Renal pelvis (tissue), 4 donors: ENCODE results near the gene SLC25A13. TPM values are rescaled to one million over a fixed set of nuclear protein-coding genes. Genes with fewer than 3 reads are reported as not detected.
"Not testable (repeated sequence)": the region's sequence is repeated elsewhere in the genome, so short reads cannot be mapped to it uniquely, and the experiment has no call there.

Source experiments
- DNase-seq: peaks from one replicate; pipeline ENCODE4 v3.0.0-alpha.2; 2013
- polyA plus RNA-seq, 3 donors: library from polyadenylated mRNA; unstranded; fragments of 120-200 nt; gene quantifications; one replicate each; pipeline ENCODE4 v1.2.1, GENCODE V29; 2013; ENCODE audit not compliant: insufficient read length in 3 of 3

SLC25A13 gene
- polyA plus RNA-seq, 3 donors = 38.0 to 44.0 (median 41.4) TPM

DNA sequence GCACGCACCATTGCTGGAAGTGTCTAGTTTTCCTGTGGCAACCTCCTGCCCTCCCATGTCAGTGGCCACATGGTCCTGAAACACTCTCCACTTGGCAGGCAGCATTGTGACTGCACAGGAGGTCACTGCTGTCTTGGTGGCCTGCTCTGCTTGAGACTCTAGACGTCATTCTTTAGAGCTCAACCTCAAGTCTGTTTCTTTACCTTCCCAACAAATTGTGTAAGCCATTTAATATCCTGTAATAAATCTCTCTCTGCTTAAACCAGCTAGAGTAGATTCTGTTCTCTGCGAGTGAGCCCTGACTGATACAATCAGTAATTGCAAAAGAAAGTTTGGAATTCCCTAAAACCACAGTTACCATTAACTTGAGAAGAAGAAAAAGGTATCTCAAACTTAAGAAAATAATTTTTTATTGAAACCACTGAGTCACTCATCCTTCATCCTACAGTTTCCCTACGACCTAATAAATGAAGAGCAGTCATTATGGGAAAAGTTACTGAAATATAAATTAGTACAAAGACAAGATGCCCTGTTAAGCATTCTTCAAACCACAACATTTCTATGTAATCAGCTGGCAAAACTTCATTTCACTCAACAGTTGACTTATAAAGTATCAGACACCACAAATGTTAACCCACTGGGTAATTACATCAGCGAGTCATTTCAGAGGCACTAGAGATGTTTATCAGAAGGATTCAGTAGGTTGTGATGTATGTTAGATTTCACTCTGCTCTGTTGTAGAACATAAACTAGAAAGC is 18.0 kb downstream of the SLC25A13 start:
- DNase-seq = no peak

DNA sequence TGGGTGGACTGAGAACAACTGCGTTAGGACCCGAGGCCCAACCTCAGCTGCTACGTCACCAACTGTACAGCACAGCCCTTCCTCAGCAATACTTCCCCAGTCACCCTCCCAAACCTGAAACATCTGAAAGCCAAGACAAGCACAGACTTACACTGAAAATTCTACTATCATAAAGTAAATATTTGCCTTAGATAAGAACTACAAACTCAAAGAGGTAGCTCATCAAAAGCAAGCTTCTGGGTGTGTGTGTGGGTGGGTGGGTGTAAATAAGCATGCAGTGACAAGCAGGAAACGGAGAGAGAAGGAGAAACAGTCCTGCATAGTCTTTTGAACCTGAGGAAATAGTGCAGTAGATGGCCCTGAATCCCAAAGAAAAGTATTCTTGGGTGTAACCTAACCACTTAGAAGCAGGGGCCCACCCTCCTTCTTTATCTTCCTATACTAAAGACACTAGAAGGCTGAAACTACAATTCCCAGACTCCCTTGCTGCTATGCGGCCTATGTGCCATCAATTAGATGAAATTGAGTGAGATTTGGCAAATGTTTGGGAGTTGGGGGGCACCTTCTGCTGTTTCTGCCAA is 18.7 kb downstream of the SLC25A13 start:
- DNase-seq = no peak

DNA sequence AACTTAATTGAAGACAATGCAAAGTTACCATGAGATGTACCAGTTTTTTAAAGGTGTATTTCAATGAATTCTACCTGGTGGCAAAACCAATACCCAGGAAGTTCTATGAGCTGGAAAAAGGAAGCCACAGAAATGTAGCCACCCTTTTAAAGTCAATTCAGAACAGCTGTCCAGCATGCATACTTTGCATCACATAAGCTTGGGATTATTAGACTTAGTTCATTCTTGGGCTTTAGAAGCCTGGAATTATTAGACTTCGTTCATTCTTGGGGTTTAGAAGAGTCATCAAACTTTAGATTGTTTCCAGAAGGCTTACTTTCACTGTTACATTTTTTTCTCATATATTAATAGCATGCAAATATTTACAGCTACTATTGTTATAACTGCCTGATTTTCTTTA is 20.9 kb downstream of the SLC25A13 start:
- no peak for DNase-seq

DNA sequence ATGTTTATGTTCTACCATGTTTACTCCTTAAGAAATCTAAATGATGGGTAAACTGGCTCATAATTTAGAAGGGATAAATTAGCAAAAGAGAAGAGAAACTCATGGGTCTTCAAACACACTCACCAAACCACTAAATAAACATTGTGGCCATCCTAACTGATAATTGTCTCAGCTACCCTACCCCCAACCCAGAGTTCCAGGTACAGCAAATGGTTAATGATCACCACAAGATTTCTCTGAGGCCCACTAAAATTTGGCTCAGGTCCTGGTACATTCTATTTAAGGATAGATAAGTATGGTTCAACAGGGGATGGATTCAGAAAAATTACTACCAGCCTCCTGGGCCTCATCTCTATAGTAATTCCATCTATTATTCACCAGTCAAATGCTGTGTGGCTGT is 21.4 kb downstream of the SLC25A13 start:
- no peak for DNase-seq

DNA sequence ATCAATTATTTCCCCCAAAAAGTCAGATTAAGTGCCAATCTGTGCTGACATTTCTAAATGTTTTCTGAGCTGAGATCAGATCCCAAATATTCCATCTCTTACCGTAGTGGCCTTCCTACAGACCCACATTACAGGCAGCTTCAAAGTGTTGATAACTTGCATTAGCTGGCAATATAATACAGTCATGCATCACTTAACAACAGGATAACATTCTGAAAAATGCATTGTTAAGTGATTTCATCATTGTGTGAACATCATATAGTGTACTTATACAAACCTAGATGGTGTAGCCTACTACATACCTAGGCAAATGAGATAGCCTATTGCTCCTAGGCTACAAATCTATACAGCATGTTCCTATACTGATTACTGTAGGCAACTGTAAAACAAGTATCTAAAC is 22.4 kb downstream of the SLC25A13 start:
- DNase-seq = no peak

DNA sequence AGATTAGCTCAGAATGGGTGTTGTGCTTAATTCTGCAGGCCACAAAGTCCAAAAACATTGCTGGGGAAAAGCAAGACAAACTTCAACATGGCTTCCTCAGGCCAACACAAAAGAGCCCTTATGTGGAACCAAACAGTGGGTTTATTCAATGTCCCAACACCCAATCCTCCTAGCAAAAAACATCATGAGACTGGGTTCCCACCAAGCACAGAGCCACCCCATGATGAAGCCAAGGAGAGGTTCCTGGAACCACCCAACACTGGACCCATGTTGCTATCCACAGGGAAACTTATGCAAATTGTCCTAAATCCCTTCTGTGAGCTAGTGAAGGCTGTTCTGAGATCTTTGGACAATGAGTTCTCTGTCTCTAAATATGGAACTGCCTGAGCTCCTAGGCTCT is 24.0 kb downstream of the SLC25A13 start:
- DNase-seq = no peak

DNA sequence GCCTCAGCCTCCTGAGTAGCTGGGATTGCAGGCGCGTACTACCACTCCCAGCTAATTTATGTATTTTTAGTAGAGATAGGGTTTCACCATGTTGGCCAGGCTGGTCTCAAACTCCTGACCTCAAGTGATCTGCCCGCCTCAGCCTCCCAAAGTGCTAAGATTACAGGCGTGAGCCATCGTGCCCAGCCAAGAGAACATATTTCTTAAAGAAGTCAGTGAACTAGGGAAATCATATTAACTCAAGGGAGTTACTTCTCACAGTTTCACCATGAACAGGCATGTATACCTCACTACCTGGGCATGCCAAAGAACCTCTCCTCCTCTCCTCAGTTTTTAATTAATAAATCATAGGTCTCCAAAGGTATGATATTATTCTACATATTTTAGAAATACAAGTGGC is 24.5 kb downstream of the SLC25A13 start:
- not testable (repeated sequence) for DNase-seq

DNA sequence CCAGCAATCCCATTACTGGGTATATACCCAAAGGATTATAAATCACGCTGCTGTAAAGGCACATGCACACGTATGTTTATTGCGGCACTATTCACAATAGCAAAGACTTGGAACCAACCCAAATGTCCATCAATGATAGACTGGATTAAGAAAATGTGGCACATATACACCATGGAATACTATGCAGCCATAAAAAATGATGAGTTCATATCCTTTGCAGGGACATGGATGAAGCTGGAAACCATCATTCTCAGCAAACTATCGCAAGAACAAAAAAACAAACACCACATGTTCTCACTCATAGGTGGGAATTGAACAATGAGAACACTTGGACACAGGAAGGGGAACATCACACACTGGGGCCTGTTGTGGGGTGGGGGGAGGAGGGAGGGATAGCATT is 28.0 kb downstream of the SLC25A13 start:
- not testable (repeated sequence) for DNase-seq

DNA sequence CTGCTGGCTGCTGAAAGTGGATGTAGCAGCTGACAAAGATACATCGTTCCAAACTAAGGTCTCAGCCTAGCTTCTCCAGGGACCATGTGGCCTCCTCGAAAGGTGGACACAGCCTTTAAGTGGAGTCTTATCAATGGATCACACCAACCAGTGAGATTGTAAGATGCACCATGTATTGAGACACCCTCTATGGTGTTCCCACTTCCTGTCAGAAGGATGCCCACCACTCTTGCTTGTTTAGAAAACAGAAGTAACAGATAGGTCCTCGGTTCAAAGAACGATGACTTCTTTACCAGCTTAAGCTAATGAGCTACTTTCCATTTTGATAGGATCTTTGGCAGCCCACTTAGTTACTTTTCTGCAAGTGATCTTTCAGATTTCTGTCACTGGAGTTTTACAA is 34.3 kb downstream of the SLC25A13 start:
- no peak for DNase-seq

DNA sequence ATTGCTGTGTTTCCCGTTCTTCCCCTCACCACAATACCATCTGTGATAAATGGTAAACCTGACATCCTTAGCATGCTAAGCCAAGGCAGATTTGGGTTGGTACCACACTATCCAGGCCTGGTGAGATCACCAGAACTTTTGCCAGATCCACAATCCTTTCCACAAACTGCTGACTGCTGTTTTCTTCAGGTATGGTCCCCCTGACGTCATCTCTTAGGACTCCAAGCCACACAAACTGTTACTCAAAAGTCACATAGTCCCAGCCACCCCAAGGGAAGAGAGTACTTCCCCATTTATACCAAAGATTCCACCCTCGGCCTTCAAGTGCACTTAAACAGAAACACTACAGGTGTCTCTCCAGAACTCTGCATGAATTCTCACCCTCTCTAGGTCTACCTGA is 34.8 kb downstream of the SLC25A13 start:
- DNase-seq = no peak

DNA sequence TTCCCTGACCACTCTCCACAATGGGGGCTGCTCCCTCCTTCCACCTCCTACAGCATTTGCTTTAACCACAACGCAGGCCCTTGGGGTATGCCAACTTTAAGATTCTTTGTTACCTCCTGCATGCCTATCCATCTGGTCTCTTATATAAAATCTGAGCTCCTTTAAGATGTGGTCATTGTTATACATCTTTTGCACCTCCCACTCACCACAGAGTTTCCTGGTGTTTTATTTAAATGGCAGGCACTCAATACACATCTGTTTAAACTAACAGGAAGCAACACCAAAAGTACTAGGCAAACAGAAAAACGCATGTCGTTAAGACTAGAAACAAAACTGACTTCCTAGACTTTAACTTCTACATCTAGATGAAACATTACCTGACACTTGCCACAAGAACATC is 36.3 kb downstream of the SLC25A13 start:
- no peak for DNase-seq

DNA sequence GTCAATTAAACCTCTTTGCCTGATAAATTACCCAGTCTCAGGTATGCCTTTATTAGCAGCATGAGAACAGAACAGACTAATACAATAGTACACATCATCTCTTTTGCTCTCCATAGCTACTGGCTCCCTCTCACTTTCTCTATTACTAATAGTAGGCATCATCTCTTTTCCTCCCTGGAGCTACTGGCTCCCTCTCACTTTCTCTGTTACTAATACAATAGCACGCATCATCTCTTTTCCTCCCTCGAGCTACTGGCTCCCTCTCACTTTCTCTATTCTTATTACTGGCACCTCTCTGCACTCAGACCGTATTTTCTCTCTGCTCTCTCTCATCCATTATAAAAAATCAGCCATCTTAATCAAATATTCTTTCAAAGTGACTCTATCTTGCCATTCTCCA is 37.1 kb downstream of the SLC25A13 start:
- no peak for DNase-seq

DNA sequence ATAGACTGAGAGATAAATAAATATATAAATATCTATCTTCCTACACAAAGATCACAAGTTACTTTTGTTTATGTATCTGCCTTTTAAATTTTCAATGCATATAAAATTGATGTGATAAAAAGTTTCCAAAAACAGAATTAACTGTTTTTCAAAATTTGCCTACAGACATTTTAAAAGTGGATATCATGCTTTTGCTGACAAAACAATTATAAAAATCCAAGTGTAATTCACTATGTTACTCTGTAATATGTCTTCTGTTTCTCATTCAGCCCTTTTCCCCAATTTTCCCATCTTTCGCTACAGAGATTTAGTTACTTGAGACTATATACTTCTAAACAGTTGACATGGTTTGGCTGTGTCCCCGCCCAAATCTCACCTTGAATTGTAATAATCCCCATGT is 37.7 kb downstream of the SLC25A13 start:
- no peak for DNase-seq

DNA sequence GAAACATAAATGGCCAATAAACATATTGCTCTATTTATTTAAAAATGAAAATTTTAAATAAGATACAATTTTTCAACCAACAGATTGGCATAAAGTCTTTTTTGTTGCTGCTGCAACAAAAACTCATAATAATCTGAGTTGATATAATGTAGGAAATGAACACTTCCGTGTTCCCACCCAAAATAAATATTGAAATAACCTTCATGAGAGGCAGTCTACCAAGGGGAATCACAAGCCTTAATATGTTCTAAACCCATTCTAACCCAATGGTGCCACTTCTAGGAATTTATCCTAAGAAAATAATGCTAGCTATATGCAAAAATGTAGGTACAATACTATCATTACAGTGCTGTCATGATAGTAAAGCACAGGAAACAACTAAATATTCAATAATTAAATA is 39.1 kb downstream of the SLC25A13 start:
- DNase-seq = no peak

DNA sequence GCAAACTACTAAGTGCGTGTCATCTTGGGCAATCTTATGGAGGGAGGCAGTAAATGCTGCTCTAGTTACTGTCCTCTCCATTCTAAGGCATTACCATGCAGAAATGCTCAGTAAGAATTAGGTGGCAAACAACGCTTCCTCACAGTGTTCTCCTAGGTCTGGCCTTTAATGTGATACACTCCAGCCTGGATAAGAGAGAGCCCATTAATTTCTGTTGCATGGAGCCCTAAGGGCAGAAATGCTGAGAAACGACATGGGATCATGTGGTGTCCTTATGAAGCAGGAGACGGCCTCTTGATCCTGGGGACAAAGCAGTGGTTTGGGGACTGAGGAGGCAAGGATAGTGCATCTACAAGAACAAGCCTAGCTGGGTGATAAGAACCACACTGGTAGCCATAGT is 44.0 kb downstream of the SLC25A13 start:
- no peak for DNase-seq

DNA sequence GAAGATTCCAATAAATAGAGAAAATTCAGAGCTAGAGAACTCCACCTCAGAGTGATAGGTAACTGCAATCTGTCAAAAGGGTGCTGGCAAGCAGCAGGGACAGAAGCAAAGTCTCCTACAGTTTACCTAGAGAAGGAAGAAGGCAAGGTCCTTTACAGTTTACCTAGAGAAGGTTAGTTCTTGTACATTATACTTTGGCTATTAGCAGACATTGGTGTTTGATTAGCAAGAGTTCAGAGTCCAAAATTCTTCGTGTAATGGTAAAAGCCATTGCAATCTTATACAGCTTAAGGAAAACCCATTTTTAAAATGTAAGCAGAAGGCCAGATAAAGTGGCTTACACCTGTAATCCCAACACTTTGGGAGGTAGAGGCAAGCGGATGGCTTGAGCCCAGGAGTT is 45.9 kb downstream of the SLC25A13 start:
- DNase-seq = no peak

DNA sequence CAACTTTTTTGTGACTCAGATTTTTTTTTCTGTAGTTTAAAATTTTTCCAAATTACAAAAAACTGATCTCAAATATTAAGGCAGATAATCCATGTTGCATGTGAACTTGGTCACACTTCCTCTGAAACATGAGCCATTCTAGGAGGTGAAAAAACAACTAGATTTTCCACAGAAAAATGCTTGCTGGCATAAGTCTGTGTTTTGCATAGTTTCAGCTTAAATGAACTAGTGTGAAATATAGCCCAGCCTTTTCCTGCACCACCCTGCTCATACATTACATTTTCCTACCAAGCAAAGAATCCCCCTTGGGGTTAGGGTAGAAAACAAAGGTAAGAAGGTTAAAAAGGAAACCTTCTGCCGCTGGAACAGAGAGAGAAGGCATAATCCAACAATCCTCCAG is 48.2 kb downstream of the SLC25A13 start:
- DNase-seq = no peak

DNA sequence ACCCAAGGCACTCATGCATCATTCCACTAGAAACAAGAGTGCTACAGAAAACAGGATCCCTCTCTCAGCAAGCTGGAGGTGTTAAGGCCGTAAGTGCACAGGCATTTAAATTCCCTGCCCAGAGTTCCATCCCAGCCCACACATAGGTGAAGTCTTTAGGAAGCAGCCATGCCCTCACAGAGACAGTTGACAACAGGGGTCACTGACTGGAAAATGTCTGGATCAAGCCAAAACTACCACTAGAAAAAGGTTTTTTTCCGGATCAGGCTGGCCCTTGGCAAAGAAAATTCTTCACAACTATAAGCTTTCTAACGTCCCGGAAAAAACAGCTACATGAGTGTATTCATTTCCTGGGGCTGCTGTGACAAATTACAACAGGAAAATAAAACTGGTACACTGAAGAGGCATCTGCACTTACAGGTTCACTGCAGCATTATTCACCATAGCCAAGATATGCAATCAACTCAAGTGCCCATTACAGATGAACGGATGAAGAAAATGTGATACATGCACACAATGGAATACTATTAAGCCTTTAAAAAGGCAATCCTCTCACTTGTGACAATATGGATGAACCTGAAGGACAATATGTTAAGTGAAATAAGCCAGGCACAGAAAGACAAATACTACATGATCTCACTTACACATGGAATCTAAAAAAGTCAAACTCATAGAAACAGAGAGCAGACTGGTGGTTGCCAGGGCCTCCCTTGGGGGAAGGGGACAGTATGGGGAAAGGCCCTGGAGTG is 52.5 kb downstream of the SLC25A13 start:
- no peak for DNase-seq

DNA sequence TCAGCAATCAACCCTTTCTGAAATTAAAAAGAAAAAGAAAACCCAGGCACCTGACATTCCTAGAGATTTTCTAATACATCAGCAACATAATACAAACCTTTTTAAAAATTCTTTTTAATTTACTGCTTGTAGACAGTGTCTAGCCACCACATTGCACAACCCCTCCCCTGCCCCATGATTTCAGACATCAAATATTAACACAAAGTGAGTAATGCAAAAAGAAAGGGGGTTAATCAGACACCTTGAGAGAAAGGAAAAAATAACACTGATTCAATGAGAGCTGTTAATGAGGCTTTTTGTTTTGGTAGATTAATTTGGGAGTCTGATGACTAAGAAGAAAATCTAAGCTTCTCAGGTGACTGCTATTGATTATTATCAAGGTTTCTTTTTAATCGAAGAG is 55.3 kb downstream of the SLC25A13 start:
- no peak for DNase-seq

DNA sequence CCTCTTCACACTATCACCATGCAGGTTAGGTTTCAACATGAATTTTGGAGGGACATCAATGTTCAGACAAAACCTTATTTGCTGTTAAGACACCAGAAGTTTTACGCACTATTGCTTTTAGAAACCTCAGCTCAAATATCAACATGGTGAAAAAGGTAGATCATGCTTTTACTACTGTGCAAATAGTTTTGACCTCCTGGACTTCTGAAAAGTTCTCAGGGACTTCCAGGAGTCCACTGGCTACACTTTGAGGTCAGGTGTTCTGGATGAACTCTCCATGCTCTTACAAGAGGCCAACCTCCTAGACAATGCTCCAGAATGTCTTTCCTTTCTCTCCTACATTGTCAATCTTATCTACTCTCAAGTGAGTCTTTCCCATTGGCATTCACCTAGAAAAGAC is 55.9 kb downstream of the SLC25A13 start:
- no peak for DNase-seq

DNA sequence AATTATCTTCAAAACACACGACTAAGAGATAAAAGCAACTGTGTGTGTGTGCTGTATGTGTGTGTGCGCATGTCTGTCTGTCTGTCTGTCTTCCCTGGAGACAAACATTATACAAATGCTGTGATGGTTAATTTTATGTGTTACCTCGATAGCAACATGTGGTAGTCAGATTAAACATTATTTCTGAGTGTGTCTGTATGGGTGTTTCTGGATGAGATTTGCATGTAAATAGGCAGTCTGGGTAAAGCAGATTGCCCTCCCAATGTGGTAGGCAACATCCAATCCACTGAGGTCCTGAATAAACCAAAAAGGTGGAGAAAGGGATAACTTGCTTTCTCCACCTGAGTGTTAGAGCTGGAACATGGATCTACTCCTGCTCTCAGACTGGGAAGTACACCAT is 67.9 kb downstream of the SLC25A13 start:
- DNase-seq = no peak

DNA sequence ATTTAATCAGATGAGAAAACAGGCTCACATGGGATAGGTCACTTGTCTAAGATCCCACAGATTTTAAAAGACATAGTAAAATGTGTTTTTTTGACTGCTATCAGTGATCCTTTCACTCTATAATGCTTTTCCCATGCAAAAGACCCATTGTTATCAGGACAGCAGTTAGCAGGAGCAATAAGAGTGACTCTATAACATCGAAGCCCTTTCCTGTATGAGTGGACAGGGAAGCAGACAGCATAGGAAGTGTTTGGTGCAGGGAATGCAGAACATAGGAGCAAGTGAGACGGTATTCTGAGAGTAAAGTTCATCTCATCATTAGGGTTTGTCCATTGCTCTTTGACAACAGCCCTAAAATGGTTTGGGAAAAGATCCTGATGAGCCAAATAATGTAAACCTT is 68.5 kb downstream of the SLC25A13 start:
- no peak for DNase-seq

DNA sequence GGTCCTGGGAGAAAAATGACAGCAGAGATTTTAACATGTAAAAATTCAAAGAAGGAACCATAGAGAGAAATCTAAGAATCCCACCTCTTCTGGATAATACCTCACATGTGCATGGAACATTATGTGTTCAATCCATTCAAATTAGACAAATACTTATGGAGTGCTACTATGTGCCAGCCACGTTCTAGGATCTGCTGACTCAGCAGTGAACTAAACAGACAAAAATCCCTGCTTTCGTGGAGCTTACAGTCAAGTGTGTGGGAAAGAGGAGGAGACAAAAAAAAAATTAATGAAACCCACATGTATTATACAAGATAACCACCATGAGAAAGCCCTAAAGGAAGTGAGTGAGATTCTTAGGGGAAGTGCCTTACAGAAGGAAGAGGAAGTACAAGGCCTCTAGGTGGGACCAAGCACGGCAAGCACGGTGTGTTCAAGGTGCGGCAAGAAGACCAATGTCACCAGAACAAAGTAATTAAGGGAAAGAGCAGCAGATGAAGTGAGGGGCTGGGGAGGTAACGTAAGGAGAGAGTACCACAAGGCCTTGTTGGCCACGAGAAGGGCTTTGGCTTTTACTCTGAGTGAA is 71.0 kb downstream of the SLC25A13 start:
- DNase-seq = no peak
